ENCODE measurements around the gene CD2AP. TPM values are rescaled to one million over a fixed set of nuclear protein-coding genes. Genes with fewer than 3 reads are reported as not detected.

Gene CD2AP
- total RNA-seq, 2 donors from 2014 or later, result 58.1 to 62.4 TPM

DNA sequence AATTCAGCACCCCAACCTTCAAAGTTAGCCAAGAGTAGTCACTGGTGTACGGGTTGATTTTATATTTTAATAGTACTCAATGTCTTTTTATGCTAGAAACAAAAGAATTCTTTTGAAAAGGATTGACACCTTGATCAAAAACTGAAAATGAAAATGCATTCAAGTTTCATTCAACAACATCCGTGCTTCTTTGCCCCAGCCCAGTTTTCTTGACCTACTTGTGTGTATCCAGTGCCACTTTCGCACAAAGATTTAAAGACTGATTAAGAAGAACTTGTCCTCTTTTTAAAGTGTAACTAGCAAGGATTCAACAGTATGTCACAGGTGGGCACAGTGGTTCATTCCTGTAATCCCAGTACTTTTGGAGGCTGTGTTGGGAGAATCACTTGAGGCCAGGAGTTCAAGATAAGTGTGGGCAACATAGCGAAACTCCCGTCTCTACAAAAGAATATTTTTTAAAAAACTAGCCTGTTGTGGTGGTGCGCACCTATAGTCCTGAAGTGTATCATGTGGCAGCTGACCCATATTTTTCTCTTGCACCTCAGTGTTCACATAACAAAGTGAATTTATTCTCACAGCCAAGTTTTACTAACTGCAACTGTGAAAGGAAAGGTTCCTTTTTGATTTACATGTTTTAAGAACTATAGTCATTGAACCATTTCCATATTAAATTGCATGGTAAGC lies 22.7 kb upstream of the CD2AP start:
- Mint-ChIP-seq H3K36me3 (ENCODE audit: low read depth) (no peaks in the 10 kb centered on the region), H3K27ac (no peak overlapping the region), H3K9me3 (no peaks in the 10 kb centered on the region), H3K27me3 (ENCODE audit: insufficient read depth) (no peaks in the 10 kb centered on the region), H3K4me3 (no peak overlapping the region), H3K4me1 (no peaks in the 10 kb centered on the region)
- Histone ChIP-seq H3K36me3 (ENCODE audit: control insufficient read depth, insufficient read depth, low read length) (no peaks in the 10 kb centered on the region), H3K27ac (ENCODE audit: low read depth, low read length) (no peak overlapping the region), H3K9me3 (ENCODE audit: control insufficient read depth, low read length) (no peaks in the 10 kb centered on the region), H3K4me1 (ENCODE audit: control insufficient read depth, insufficient read depth, low read length) (no peaks in the 10 kb centered on the region), H3K27me3 (ENCODE audit: control insufficient read depth, insufficient read depth, low read length, poor library complexity, severe bottlenecking) (no peaks in the 10 kb centered on the region), H3K9ac (ENCODE audit: extremely low read depth, low read length, poor library complexity, severe bottlenecking) (no peak overlapping the region), H3K4me3 (ENCODE audit: low read length) (no peak overlapping the region)
- DNase-seq, result no peak
- WGBS, 2 experiments (ENCODE audit: insufficient coverage in 1 of 2, insufficient read length in 1 of 2), result 92 to 100% methylated on average over 2 to 6 of the region's 6 CpGs
- TF ChIP-seq, protein P1, sequence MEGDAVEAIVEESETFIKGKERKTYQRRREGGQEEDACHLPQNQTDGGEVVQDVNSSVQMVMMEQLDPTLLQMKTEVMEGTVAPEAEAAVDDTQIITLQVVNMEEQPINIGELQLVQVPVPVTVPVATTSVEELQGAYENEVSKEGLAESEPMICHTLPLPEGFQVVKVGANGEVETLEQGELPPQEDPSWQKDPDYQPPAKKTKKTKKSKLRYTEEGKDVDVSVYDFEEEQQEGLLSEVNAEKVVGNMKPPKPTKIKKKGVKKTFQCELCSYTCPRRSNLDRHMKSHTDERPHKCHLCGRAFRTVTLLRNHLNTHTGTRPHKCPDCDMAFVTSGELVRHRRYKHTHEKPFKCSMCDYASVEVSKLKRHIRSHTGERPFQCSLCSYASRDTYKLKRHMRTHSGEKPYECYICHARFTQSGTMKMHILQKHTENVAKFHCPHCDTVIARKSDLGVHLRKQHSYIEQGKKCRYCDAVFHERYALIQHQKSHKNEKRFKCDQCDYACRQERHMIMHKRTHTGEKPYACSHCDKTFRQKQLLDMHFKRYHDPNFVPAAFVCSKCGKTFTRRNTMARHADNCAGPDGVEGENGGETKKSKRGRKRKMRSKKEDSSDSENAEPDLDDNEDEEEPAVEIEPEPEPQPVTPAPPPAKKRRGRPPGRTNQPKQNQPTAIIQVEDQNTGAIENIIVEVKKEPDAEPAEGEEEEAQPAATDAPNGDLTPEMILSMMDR (conservative IDR thresholded peaks at IDR 0.05), result no peak

DNA sequence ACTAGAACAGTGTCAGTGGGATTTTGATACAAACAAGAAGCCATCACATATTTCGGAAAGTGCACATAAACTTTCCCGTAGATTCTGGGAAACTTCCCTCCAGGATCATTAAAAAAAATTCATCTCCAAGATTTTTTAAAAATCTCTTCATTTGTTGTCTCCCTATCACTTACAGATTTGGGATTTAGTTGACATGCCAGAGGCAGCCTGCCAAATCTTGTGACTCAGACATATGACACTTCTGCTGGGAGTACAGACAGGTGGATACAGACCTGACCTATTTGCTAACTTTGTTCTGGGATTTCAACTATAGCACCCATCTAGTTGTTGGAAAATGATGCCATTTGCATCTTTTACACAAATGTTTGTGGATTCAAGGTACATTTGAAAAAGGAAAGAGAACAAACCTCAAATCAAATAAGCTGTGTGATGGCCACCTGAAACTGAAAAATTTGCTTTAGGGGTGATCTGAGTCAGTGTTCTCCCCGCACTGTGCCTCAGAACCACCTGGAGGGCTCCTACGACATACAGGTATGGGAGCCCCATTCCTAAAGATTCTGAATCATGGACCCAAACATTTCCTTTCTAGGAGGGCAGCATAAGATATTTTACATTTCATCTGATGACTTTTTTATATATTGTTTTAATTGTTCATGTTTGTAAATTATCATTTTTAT lies 21.9 kb upstream of the CD2AP start:
- TF ChIP-seq, protein P1 (conservative IDR thresholded peaks at IDR 0.05), result no peak
- Mint-ChIP-seq H3K27ac (no peak overlapping the region), H3K27me3 (ENCODE audit: insufficient read depth) (no peaks in the 10 kb centered on the region), H3K4me1 (peaks cover 4% of the 10 kb centered on the region), H3K36me3 (ENCODE audit: low read depth) (no peaks in the 10 kb centered on the region), H3K9me3 (no peaks in the 10 kb centered on the region), H3K4me3 (no peak overlapping the region)
- Histone ChIP-seq H3K27ac (ENCODE audit: low read depth, low read length) (no peak overlapping the region), H3K9ac (ENCODE audit: extremely low read depth, low read length, poor library complexity, severe bottlenecking) (no peak overlapping the region), H3K4me1 (ENCODE audit: control insufficient read depth, insufficient read depth, low read length) (no peaks in the 10 kb centered on the region), H3K9me3 (ENCODE audit: control insufficient read depth, low read length) (no peaks in the 10 kb centered on the region), H3K27me3 (ENCODE audit: control insufficient read depth, insufficient read depth, low read length, poor library complexity, severe bottlenecking) (no peaks in the 10 kb centered on the region), H3K36me3 (ENCODE audit: control insufficient read depth, insufficient read depth, low read length) (no peaks in the 10 kb centered on the region), H3K4me3 (ENCODE audit: low read length) (no peak overlapping the region)
- WGBS, 2 experiments (ENCODE audit: insufficient coverage in 1 of 2, insufficient read length in 1 of 2), result 80 to 91% methylated on average over 1 to 4 of the region's 4 CpGs
- DNase-seq, result no peak

DNA sequence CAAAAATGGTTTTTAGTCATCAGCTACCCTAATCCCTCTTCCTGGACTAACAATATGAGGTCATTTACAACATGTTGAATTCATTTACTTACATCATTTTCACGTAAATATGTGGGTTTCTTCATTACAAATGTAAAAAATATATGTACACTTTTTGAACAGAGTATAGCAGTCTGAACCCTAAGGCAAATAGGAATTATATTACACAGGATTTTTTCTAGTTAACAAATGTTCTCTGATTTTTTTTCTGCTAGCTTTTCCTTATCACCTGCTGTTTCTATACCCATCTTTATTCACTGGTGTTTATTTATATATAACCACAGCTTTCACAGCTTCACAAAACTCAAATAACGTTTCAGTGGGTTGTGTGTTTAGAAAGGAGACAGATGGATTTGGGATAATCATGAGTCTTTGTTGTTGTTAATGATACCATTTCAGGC lies 21.0 kb upstream of the CD2AP start:
- no peaks in the 10 kb centered on the region for H3K36me3 ChIP-seq (ENCODE audit: control insufficient read depth, insufficient read depth, low read length)
- Mint-ChIP-seq H3K36me3 (ENCODE audit: low read depth) (no peaks in the 10 kb centered on the region), H3K9me3 (no peaks in the 10 kb centered on the region), H3K27ac (no peak overlapping the region), H3K4me3 (no peak overlapping the region), H3K27me3 (ENCODE audit: insufficient read depth) (no peaks in the 10 kb centered on the region), H3K4me1 (peaks cover 4% of the 10 kb centered on the region)
- no peak overlapping the region for H3K4me3 ChIP-seq (ENCODE audit: low read length)
- 82% methylated on average over 1 of the region's 2 CpGs; no CpG with 5 or more reads in 1 of the 2 experiments for WGBS, 2 experiments (ENCODE audit: insufficient coverage in 1 of 2, insufficient read length in 1 of 2)
- H3K9ac ChIP-seq (ENCODE audit: extremely low read depth, low read length, poor library complexity, severe bottlenecking), result no peak overlapping the region
- no peak for DNase-seq
- no peaks in the 10 kb centered on the region for H3K9me3 ChIP-seq (ENCODE audit: control insufficient read depth, low read length)
- TF ChIP-seq, protein P1 (conservative IDR thresholded peaks at IDR 0.05), result no peak
- H3K27me3 ChIP-seq (ENCODE audit: control insufficient read depth, insufficient read depth, low read length, poor library complexity, severe bottlenecking), result no peaks in the 10 kb centered on the region
- H3K27ac ChIP-seq (ENCODE audit: low read depth, low read length), result no peak overlapping the region
- no peaks in the 10 kb centered on the region for H3K4me1 ChIP-seq (ENCODE audit: control insufficient read depth, insufficient read depth, low read length)

Measured in endodermal cell (in vitro differentiated cells).